ENCODE results near the gene SPI1.

The SPI1 gene

GRCh38 chr11:47356129-47356997, 22.0 kb downstream of the SPI1 start:
- no peak for DNase-seq

GRCh38 chr11:47355283-47356128, 22.8 kb downstream of the SPI1 start:
- DNase-seq, result peak in 1 of 5 donors; percentile 33

GRCh38 chr11:47354913-47355282, 23.4 kb downstream of the SPI1 start:
- no peak for DNase-seq

- DNase-seq, result no peak
Observed at GRCh38 chr11:47353978-47354774, 24.2 kb downstream of the SPI1 start.

GRCh38 chr11:47352556-47352955, 25.8 kb downstream of the SPI1 start, which contains the start of gene MYBPC3:
Gene MYBPC3 (minus strand): TSS chr11:47352702. CDS start chr11:47352647, 55 bp downstream.
- no peak for DNase-seq

- no peak for DNase-seq
Observed at GRCh38 chr11:47351156-47352126, 26.9 kb downstream of the SPI1 start.

- DNase-seq, result no peak
Observed at GRCh38 chr11:47350315-47350714, 28.0 kb downstream of the SPI1 start.

GRCh38 chr11:47349521-47350095, 28.7 kb downstream of the SPI1 start:
- DNase-seq, result no peak

- DNase-seq, result peak in 1 of 5 donors; percentile 13
Observed at GRCh38 chr11:47348859-47349258, 29.5 kb downstream of the SPI1 start.

GRCh38 chr11:47348131-47348802, 30.1 kb downstream of the SPI1 start:
- no peak for DNase-seq

GRCh38 chr11:47347137-47347536, 31.2 kb downstream of the SPI1 start:
- DNase-seq, result no peak

GRCh38 chr11:47345890-47346563, 32.3 kb downstream of the SPI1 start:
- DNase-seq, result no peak

GRCh38 chr11:47342854-47343253, 35.5 kb downstream of the SPI1 start:
- DNase-seq, result no peak

GRCh38 chr11:47342036-47342803, 36.1 kb downstream of the SPI1 start:
- no peak for DNase-seq

- no peak for DNase-seq
Observed at GRCh38 chr11:47340980-47341775, 37.2 kb downstream of the SPI1 start.

GRCh38 chr11:47340010-47340409, 38.3 kb downstream of the SPI1 start:
- no peak for DNase-seq

- DNase-seq, result no peak
Observed at GRCh38 chr11:47338396-47339241, 39.7 kb downstream of the SPI1 start.
